PC-9 (cell line): ENCODE data around the gene ZNF266. TPM values are rescaled to one million over a fixed set of nuclear protein-coding genes. Genes with fewer than 3 reads are reported as not detected.

ENCODE experiments used
- BruUV-seq: library from RNA; stranded (reverse); fragments of 400-500 nt; replicated peaks from 2 replicates; lab custom pipeline; 2021; lab: Mats Ljungman, UMichigan
- CTCF ChIA-PET: fragments of 300-600 bp; sonication (Branson Sonifier 250); formaldehyde crosslinking; loops from one replicate; lab custom pipeline; 2022; ENCODE audit warnings: antibody characterized with exemption; lab: Charles Lee
- POLR2A ChIA-PET: fragments of 300-600 bp; sonication (Branson Sonifier 250); formaldehyde crosslinking; loops from one replicate; lab custom pipeline; 2022; ENCODE audit warnings: antibody characterized with exemption; ENCODE audit not compliant: unreplicated experiment; lab: Charles Lee
- DNase-seq, 2 experiments: peaks; one replicate each; pipeline versions ENCODE4 v3.0.0 to v3.0.0-alpha.2; 2015 to 2022; ENCODE audit warnings: mixed read lengths in 1 of 2
- H2AFZ ChIP-seq: fragments of 200-600 bp; sonication (generic); 2 replicates; pipeline ENCODE4 v1.8.1; 2017; ENCODE audit warnings: antibody characterized with exemption
- H3F3A ChIP-seq: fragments of 200-600 bp; sonication (generic); 2 replicates; pipeline ENCODE4 v1.8.1; 2017; ENCODE audit warnings: antibody characterized with exemption, mild to moderate bottlenecking, low read depth; ENCODE audit not compliant: insufficient read depth
- H3K27ac ChIP-seq: fragments of 200-600 bp; sonication (generic); 2 replicates; pipeline ENCODE4 v1.6.1; 2016; ENCODE audit warnings: mixed run types
- H3K27me3 ChIP-seq: fragments of 200-600 bp; sonication (generic); 2 replicates; pipeline ENCODE4 v1.6.1; 2016; ENCODE audit warnings: low read depth, mixed run types; ENCODE audit not compliant: insufficient read depth
- H3K36me3 ChIP-seq: fragments of 200-600 bp; sonication (generic); 2 replicates; pipeline ENCODE4 v1.6.1; 2016; ENCODE audit warnings: low read depth, mixed run types
- H3K4me1 ChIP-seq: fragments of 200-600 bp; sonication (generic); replicated peaks from 2 replicates; pipeline ENCODE4 v1.6.1; 2016; ENCODE audit warnings: mixed run types; ENCODE audit not compliant: insufficient read depth
- H3K4me2 ChIP-seq: fragments of 200-600 bp; sonication (generic); 2 replicates; pipeline ENCODE4 v1.6.1; 2017; ENCODE audit warnings: mixed run types
- H3K4me3 ChIP-seq: fragments of 200-600 bp; sonication (generic); 2 replicates; pipeline ENCODE4 v1.6.1; 2016; ENCODE audit warnings: mixed run types
- H3K79me2 ChIP-seq: fragments of 200-600 bp; sonication (generic); 2 replicates; pipeline ENCODE4 v1.6.1; 2017; ENCODE audit warnings: low read depth, mixed run types
- H3K9me2 ChIP-seq: fragments of 200-600 bp; sonication (generic); 2 replicates; pipeline ENCODE4 v1.8.1; 2017; ENCODE audit warnings: mild to moderate bottlenecking; ENCODE audit not compliant: insufficient read depth
- H3K9me3 ChIP-seq: fragments of 200-600 bp; sonication (generic); 2 replicates; pipeline ENCODE4 v1.8.1; 2016; ENCODE audit warnings: low read depth; ENCODE audit not compliant: insufficient read depth
- H4K20me1 ChIP-seq: fragments of 200-600 bp; sonication (generic); 2 replicates; pipeline ENCODE4 v1.8.1; 2017; ENCODE audit not compliant: insufficient read depth
- EZH2 ChIP-seq: fragments of 200-600 bp; sonication (generic); IDR thresholded peaks from 2 replicates; pipeline ENCODE4 v1.8.0; 2017; ENCODE audit warnings: antibody characterized with exemption, low read depth
- intact Hi-C: fragments of 100-400 bp; cut with micrococcal nuclease; formaldehyde crosslinking; loops from one replicate; pipeline ENCODE4 v1.10.0; 2022; ENCODE audit not compliant: unreplicated experiment
- total RNA-seq: library from RNA; stranded (reverse); gene quantifications from 2 replicates; pipeline ENCODE4 v1.2.3, GENCODE V29; 2021
- TF ChIP-seq, protein P1 (sequence below): fragments of 200-600 bp; sonication (generic); conservative IDR thresholded peaks from 2 replicates; pipeline ENCODE4 v1.6.1; 2017; ENCODE audit warnings: mixed run types, antibody characterized with exemption, mild to moderate bottlenecking, moderate library complexity

The ZNF266 gene
- total RNA-seq, 1 experiment from 2014 or later, result 13.8 TPM

DNA sequence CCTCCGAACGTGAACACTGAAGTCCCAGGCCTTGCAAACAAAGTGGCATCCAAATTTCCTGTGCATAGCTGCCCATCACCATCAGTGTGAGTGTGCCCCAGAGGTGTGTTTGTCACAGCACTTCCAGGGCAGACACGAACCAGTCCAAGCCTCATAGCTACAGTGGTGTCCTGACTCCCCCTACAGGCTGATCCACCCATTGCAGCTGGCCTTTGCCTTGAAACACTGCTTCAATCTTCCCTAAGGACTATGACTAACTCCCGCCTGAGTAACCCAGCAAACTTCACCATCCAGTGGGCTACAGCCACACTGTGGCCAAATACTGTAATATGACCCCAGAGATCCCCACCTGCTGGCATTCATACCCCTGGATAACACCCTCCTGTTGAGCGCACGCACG is 3.9 kb downstream of the ZNF266 start:
- no TSS peak for BruUV-seq
- intact Hi-C loops, result no loop called here

DNA sequence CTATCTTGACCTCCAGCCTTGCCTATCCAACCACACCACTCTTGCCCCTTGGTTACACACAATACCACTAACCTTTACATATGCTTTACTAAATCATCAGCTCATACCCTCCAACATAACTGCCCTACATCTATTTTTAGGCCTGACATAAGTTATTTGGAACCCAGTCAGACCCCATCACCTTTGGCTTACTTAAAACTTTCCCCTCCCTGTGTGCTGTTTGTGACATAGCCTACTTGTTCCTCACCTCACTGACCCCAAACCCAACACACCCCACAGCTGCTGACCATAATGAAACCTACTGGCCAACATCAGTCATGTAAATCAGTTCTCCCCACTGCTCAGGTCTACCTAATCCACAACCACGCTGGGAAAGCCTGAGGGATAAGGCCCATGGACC is 4.9 kb downstream of the ZNF266 start:
- no TSS peak for BruUV-seq
- no peaks in the 10 kb centered on the region for H3K9me2 ChIP-seq
- peaks cover 12% of the 10 kb centered on the region for H3K4me1 ChIP-seq
- H3K4me2 ChIP-seq, result no peak overlapping the region
- H2AFZ ChIP-seq, result no peak overlapping the region
- no peaks in the 10 kb centered on the region for H3F3A ChIP-seq
- no peak overlapping the region for H3K27ac ChIP-seq
- POLR2A ChIA-PET, result no interaction called here
- H3K36me3 ChIP-seq, result peaks cover 14% of the 10 kb centered on the region
- no peak overlapping the region for H3K4me3 ChIP-seq
- no peaks in the 10 kb centered on the region for H3K27me3 ChIP-seq
- peaks cover 10% of the 10 kb centered on the region for H3K79me2 ChIP-seq
- 0 out of 2 replicates have a peak, but pooled peaks cover 3% of the 10 kb centered on the region for H3K9me3 ChIP-seq
- no peak for DNase-seq
- CTCF ChIA-PET, result no interaction called here
- TF ChIP-seq, protein P1, sequence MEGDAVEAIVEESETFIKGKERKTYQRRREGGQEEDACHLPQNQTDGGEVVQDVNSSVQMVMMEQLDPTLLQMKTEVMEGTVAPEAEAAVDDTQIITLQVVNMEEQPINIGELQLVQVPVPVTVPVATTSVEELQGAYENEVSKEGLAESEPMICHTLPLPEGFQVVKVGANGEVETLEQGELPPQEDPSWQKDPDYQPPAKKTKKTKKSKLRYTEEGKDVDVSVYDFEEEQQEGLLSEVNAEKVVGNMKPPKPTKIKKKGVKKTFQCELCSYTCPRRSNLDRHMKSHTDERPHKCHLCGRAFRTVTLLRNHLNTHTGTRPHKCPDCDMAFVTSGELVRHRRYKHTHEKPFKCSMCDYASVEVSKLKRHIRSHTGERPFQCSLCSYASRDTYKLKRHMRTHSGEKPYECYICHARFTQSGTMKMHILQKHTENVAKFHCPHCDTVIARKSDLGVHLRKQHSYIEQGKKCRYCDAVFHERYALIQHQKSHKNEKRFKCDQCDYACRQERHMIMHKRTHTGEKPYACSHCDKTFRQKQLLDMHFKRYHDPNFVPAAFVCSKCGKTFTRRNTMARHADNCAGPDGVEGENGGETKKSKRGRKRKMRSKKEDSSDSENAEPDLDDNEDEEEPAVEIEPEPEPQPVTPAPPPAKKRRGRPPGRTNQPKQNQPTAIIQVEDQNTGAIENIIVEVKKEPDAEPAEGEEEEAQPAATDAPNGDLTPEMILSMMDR, result no peak
- TF ChIP-seq EZH2, result no peak
- no peaks in the 10 kb centered on the region for H4K20me1 ChIP-seq
- intact Hi-C loops, result no loop called here

More for the DNA sequence above, 3.9 kb downstream of the ZNF266 start:
- H3K27me3 ChIP-seq, result no peaks in the 10 kb centered on the region
- no peak overlapping the region for H2AFZ ChIP-seq
- H3K9me2 ChIP-seq, result no peaks in the 10 kb centered on the region
- peaks cover 14% of the 10 kb centered on the region for H3K36me3 ChIP-seq
- ChIA-PET CTCF (no interaction called here), POLR2A (no interaction called here)
- H3K4me2 ChIP-seq, result no peak overlapping the region
- no peaks in the 10 kb centered on the region for H4K20me1 ChIP-seq
- TF ChIP-seq, protein P1, result peak; percentile 64
- TF ChIP-seq EZH2, result no peak
- peak in 1 of 2 experiments; percentile 19 for DNase-seq
- no peak overlapping the region for H3K4me3 ChIP-seq
- H3K4me1 ChIP-seq, result peaks cover 16% of the 10 kb centered on the region
- no peaks in the 10 kb centered on the region for H3F3A ChIP-seq
- peaks cover 10% of the 10 kb centered on the region for H3K79me2 ChIP-seq
- no peak overlapping the region for H3K27ac ChIP-seq
- H3K9me3 ChIP-seq, result 0 out of 2 replicates have a peak, but pooled peaks cover 3% of the 10 kb centered on the region

DNA sequence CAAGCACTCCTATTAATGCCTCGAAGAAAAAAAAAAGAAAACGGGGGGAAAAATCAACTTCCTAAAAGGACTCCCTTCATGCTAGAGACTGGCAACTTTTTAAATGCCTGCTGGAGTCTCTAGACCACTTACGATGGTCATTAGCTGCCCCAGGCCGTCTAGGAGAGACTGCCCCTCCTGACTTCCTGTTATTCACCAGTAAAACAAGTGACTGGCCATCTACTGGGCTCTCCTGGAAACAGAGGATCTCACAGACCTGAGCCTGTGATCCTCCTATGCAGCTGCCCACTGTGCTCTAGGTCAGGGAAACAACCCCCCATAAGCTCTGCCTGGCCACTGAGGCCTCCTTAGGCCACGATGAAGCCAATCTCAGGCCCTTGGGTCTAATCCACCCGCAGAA is 7.4 kb downstream of the ZNF266 start:
- no peak for DNase-seq
- intact Hi-C loops, result no loop called here
- H2AFZ ChIP-seq, result no peak overlapping the region
- ChIA-PET POLR2A (no interaction called here), CTCF (no interaction called here)
- no peaks in the 10 kb centered on the region for H4K20me1 ChIP-seq
- no TSS peak for BruUV-seq
- H3K27me3 ChIP-seq, result no peaks in the 10 kb centered on the region
- no peaks in the 10 kb centered on the region for H3K79me2 ChIP-seq
- peaks cover 12% of the 10 kb centered on the region for H3K36me3 ChIP-seq
- TF ChIP-seq, protein P1, result no peak
- no peak for TF ChIP-seq EZH2
- H3K4me1 ChIP-seq, result no peaks in the 10 kb centered on the region
- H3K27ac ChIP-seq, result no peak overlapping the region
- no peaks in the 10 kb centered on the region for H3K9me2 ChIP-seq
- H3K9me3 ChIP-seq, result no peaks in the 10 kb centered on the region
- H3K4me3 ChIP-seq, result no peak overlapping the region
- H3F3A ChIP-seq, result no peaks in the 10 kb centered on the region
- H3K4me2 ChIP-seq, result no peak overlapping the region
